D721Med (cell line): ENCODE measurements around the gene MEIS1.

Source experiments
- DNase-seq: peaks from one replicate; pipeline ENCODE4 v3.0.0; 2011; ENCODE audit warnings: low spot score; ENCODE audit not compliant: insufficient read length
- FAIRE-seq: peaks from 2 replicates; lab custom pipeline; 2011; peaks lifted over from hg19 to GRCh38; lab: Jason Lieb, UNC
- TF ChIP-seq, protein P1 (sequence below): IDR thresholded peaks from 2 replicates; pipeline ENCODE4 v1.5.1; 2012; ENCODE audit warnings: mild to moderate bottlenecking, control low read depth; ENCODE audit not compliant: insufficient read depth; ENCODE audit errors: missing control alignments

MEIS1 gene

DNA sequence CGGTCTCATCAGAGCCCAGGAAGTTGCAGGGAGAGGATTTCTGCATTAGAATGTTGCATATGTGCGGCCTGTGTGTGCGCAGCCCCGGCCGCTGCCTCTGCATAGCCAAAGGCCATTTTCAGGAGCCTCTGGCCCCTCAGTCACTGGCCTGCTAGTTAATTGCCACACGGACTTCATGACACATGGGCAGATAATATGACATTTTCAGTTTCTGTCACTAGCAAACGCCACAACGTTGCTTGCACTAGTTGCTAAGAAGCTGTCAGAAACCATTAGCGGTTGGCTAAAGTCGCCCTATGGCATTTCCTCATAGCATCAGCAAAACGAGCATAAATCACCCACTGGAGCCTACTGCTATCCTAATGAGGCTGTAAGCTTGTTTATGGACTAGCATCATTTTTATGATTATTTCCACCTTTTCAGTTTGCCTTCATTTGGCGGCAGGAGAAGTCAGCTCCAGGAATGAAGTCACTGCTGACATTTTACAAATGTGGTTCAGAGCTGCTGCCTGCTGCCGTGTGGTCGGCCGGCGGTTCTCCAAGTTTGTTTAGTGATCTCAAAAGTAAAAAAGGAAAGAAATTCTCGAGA, 73.7 kb downstream of the MEIS1 start:
- DNase-seq (no peak), FAIRE-seq (no peak)
- TF ChIP-seq, protein P1, sequence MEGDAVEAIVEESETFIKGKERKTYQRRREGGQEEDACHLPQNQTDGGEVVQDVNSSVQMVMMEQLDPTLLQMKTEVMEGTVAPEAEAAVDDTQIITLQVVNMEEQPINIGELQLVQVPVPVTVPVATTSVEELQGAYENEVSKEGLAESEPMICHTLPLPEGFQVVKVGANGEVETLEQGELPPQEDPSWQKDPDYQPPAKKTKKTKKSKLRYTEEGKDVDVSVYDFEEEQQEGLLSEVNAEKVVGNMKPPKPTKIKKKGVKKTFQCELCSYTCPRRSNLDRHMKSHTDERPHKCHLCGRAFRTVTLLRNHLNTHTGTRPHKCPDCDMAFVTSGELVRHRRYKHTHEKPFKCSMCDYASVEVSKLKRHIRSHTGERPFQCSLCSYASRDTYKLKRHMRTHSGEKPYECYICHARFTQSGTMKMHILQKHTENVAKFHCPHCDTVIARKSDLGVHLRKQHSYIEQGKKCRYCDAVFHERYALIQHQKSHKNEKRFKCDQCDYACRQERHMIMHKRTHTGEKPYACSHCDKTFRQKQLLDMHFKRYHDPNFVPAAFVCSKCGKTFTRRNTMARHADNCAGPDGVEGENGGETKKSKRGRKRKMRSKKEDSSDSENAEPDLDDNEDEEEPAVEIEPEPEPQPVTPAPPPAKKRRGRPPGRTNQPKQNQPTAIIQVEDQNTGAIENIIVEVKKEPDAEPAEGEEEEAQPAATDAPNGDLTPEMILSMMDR, result no peak

DNA sequence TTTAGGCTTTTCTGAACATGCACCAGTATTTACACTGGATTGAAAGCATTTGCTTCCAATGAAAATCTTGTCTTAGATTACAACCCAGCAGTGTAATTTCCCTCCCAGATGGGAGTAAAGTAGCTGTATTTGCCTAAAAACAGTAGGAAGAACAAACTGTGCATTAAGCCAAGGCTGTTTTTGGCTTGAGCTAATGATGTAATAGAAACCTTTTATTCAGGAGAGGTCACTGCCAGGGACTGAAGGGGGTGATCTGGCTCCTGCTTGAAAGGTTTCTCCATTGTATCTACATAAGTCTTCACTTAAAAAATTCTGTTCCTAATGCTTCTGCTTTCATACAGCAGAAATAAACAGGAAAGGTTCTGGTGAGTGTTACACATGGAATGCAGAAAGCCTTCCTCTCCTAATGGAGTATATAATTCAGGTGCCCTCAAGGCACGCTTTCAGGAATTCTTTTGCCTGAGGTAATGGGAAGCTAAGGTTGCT, 74.4 kb downstream of the MEIS1 start:
- DNase-seq (no peak), FAIRE-seq (no peak)
- TF ChIP-seq, protein P1, result no peak

DNA sequence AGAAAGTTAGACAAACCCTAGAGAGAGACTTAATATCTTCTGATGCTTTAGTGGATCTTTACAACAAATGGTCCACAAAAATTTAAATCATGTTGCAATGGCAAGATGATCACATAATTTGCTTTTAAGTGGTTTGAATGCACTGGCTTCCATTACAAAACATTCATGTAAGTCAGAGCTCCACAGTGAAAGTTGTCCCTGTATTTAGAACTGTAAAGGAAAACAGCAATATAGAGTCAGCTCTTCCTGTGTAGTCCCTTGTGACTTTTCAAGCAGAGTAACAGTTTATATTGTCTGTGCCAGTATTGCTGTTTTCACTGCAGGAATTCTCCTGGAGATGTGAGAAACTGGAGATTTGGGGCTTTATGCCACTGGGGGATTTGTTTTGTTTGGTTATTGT, 77.7 kb downstream of the MEIS1 start:
- DNase-seq (no peak), FAIRE-seq (peak; percentile 48)
- TF ChIP-seq, protein P1, result no peak

DNA sequence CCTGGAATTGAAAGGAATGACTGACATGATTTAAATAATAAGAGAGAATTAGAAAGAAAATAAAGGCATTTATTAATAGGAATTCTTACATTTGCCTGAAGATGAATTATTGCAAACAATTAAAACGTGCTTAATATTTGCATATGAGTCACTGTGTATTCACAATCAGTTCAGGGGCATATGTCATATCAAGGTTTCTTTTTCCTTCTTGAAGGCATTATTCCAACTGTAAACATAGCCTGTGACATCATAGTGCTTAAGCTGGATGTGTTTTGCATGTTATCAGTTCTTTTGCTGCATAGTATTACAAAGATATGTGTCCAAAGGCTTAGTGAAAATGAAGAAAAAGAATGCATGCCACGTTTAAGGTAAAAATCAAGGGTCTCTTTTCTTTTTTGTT, 80.8 kb downstream of the MEIS1 start:
- FAIRE-seq (no peak), DNase-seq (no peak)
- TF ChIP-seq, protein P1, result no peak

DNA sequence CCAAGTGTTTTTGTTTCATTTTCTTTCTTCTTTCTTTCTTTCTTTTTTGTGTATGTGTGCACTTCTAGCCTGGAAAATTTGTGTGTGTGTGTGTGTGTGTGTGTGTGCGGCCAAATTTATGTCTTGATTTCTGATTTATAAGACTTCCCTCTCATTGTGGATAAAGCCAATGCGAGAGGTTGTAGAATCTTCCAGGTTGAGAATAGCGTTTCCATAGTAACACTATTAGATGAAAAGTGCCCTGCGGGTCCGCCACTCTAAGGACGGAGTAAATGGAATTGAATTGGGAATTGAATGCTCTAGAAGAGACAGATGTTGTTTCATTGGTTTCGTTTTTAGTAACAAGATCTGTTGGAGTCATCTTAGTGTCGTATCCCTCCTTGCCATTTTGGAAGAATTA, 81.6 kb downstream of the MEIS1 start:
- no peak for DNase-seq
- TF ChIP-seq, protein P1, result no peak
- FAIRE-seq, result no peak

DNA sequence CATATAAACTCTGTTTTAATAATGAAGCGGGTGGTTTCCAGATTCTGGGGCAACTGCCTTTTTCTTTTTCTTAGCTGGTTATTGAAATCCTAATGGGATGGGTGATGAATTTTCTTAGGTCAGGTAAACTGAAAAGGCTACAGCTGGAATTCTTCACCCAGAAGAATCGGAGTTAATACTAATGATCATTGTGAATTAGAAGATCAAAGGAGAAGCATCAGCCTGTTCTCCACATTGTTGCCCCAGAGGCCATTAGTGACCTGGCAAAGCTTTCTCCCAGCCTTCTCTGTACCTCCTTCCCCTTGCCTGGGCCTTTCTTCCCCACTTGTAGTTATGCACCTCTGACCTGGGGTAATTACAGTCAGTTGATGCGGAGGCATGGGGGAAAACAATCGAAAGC, 82.8 kb downstream of the MEIS1 start:
- FAIRE-seq, result no peak
- no peak for DNase-seq
- TF ChIP-seq, protein P1, result no peak

DNA sequence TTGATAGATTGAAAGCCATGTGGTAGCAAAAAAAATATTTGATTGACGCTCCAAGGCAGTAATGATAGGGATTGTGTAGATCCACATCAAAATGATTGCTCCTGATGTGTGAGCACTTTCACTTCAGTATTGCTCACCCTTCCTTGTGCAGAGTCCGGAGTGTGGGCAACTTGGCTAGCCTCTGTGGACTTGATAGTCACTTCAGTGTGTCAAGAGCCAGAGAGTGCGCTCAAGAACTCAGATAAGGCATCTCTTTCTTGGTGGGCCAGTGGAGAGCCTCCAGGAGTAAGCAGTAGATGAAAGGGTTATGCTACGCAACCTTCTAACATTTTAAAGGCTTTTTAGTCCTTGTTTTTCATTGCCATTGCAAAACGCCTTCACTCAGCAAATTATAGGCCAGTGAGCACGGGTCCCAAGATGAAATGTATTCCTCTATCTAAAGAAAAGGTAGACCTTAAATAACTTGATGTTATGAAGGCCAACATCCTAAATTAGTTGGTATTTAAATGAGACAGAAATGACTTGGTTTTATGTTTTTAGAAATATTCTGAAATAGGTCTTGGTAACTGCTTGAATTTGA, 84.4 kb downstream of the MEIS1 start:
- DNase-seq (no peak), FAIRE-seq (no peak)
- TF ChIP-seq, protein P1, result no peak
